SK-N-SH (cell line): Measurements from ENCODE around the gene CLCN3. TPM values are rescaled to one million over a fixed set of nuclear protein-coding genes. Genes with fewer than 3 reads are reported as not detected.

Experiments
- CTCF ChIA-PET: fragments of 300-600, 350-600 bp; formaldehyde crosslinking; extraction: SDS; loops from one replicate; lab custom pipeline; 2021; lab: Yijun Ruan, JAX
- POLR2A ChIA-PET: fragments of 350-600 bp; sonication (Branson Sonifier 250); formaldehyde crosslinking; extraction: SDS; loops from one replicate; lab custom pipeline; 2020; ENCODE audit warnings: antibody characterized with exemption, inconsistent platforms; lab: Yijun Ruan, JAX
- DNase-seq: peaks from one replicate; pipeline ENCODE4 v3.0.0; 2012
- H2AFZ ChIP-seq: fragments of 200-600 bp; sonication (generic); 2 replicates; pipeline ENCODE4 v1.8.1; 2016; ENCODE audit warnings: antibody characterized with exemption, mild to moderate bottlenecking, low read depth
- H3F3A ChIP-seq: fragments of 200-600 bp; sonication (generic); replicated peaks from 2 replicates; pipeline ENCODE3; 2016; ENCODE audit warnings: antibody characterized with exemption, mild to moderate bottlenecking; ENCODE audit not compliant: insufficient read depth
- H3K27ac ChIP-seq, 2 experiments: fragments of 200-500 bp in 1 of 2; fragments of 200-600 bp in 1 of 2; sonication (Bioruptor generic) in 1 of 2; sonication (generic), shearing (Covaris generic) in 1 of 2; 2 replicates each; pipeline versions ENCODE4 v1.5.1 to v1.6.1; 2014 to 2016; ENCODE audit warnings: low read depth in 2 of 2, inconsistent platforms in 1 of 2, low read length in 1 of 2, mild to moderate bottlenecking in 1 of 2, mixed read lengths in 1 of 2
- H3K27me3 ChIP-seq: fragments of 200-600 bp; sonication (generic), shearing (Covaris generic); 2 replicates; pipeline ENCODE4 v1.6.1; 2016; ENCODE audit warnings: mixed run types; ENCODE audit not compliant: insufficient read depth
- H3K36me3 ChIP-seq, 2 experiments: fragments of 200-500 bp in 1 of 2; fragments of 200-600 bp in 1 of 2; sonication (Bioruptor generic) in 1 of 2; sonication (generic) in 1 of 2; replicated peaks in 1 of 2; 2 replicates each; pipeline versions ENCODE3 to v1.5.1; 2014 to 2016; ENCODE audit warnings: low read length in 1 of 2, mild to moderate bottlenecking in 1 of 2; ENCODE audit not compliant: insufficient read depth in 2 of 2, control insufficient read depth in 1 of 2
- H3K4me1 ChIP-seq, 2 experiments: fragments of 200-500 bp in 1 of 2; fragments of 200-600 bp in 1 of 2; sonication (Bioruptor generic) in 1 of 2; sonication (generic), shearing (Covaris generic) in 1 of 2; 2 replicates each; pipeline versions ENCODE4 v1.5.1 to v1.6.1; 2014 to 2016; ENCODE audit warnings: low read depth in 1 of 2, low read length in 1 of 2, mixed run types in 1 of 2; ENCODE audit not compliant: insufficient read depth in 2 of 2, control insufficient read depth in 1 of 2
- H3K4me2 ChIP-seq: fragments of 200-600 bp; sonication (generic), shearing (Covaris generic); 2 replicates; pipeline ENCODE4 v1.6.1; 2017; ENCODE audit warnings: mixed run types
- H3K4me3 ChIP-seq, 2 experiments: fragments of 200-500 bp in 1 of 2; fragments of 200-600 bp in 1 of 2; sonication (Bioruptor generic) in 1 of 2; sonication (generic), shearing (Covaris generic) in 1 of 2; 2 replicates each; pipeline versions ENCODE4 v1.5.1 to v1.8.1; 2014 to 2016; ENCODE audit warnings: low read depth in 2 of 2, inconsistent platforms in 1 of 2, low read length in 1 of 2, mild to moderate bottlenecking in 1 of 2, mixed read lengths in 1 of 2, moderate library complexity in 1 of 2
- H3K79me2 ChIP-seq: fragments of 200-600 bp; sonication (generic); 2 replicates; pipeline ENCODE4 v1.8.1; 2017; ENCODE audit warnings: mild to moderate bottlenecking; ENCODE audit not compliant: insufficient read depth
- H3K9ac ChIP-seq: fragments of 200-600 bp; sonication (generic); 2 replicates; pipeline ENCODE4 v1.6.1; 2017; ENCODE audit warnings: mixed run types
- H3K9me2 ChIP-seq: fragments of 200-600 bp; sonication (generic); 2 replicates; pipeline ENCODE4 v1.6.1; 2017; ENCODE audit warnings: mixed run types
- H3K9me3 ChIP-seq: fragments of 200-600 bp; sonication (generic); 2 replicates; pipeline ENCODE4 v1.6.1; 2017; ENCODE audit warnings: mixed run types, mild to moderate bottlenecking, moderate library complexity
- H4K20me1 ChIP-seq: fragments of 200-600 bp; sonication (generic); 2 replicates; pipeline ENCODE4 v1.6.1; 2017; ENCODE audit warnings: mild to moderate bottlenecking, mixed run types; ENCODE audit not compliant: insufficient read depth
- CTCF ChIP-seq: fragments of 200-600 bp; sonication (generic); IDR thresholded peaks from 2 replicates; pipeline ENCODE4 v1.6.1; 2017; ENCODE audit warnings: antibody characterized with exemption, mild to moderate bottlenecking, moderate library complexity
- FOSL2 ChIP-seq: IDR thresholded peaks from 2 replicates; pipeline ENCODE4 v1.4.0; 2012; ENCODE audit warnings: low read depth, mild to moderate bottlenecking, moderate library complexity, borderline replicate concordance
- FOXJ3 ChIP-seq: sonication (generic); formaldehyde crosslinking; IDR thresholded peaks from 2 replicates; pipeline ENCODE4 v1.5.1; 2020; ENCODE audit warnings: mild to moderate bottlenecking, missing genetic modification reagents
- GABPA ChIP-seq: IDR thresholded peaks from 2 replicates; pipeline ENCODE4 v1.4.0; 2012; ENCODE audit warnings: low read depth, mild to moderate bottlenecking
- GATA2 ChIP-seq: sonication (generic); formaldehyde crosslinking; IDR thresholded peaks from 2 replicates; pipeline ENCODE4 v1.5.0; 2020; ENCODE audit warnings: mild to moderate bottlenecking, missing genetic modification reagents
- IRF3 ChIP-seq: fragments of 150-350 bp; IDR thresholded peaks from 2 replicates; pipeline ENCODE4 v1.6.1; 2016; ENCODE audit warnings: mild to moderate bottlenecking, low read depth, low read length
- MEF2A ChIP-seq: IDR thresholded peaks from 2 replicates; pipeline ENCODE4 v1.4.0; 2012; ENCODE audit warnings: low read depth, borderline replicate concordance
- MXI1 ChIP-seq: IDR thresholded peaks from 2 replicates; pipeline ENCODE4 v1.6.1; 2012; ENCODE audit warnings: mild to moderate bottlenecking, low read depth, low read length, improper control_type of control experiment
- NRF1 ChIP-seq: IDR thresholded peaks from 2 replicates; pipeline ENCODE4 v1.6.1; 2012; ENCODE audit warnings: low read depth, mild to moderate bottlenecking, low read length
- RCOR1 ChIP-seq: fragments of 150-350 bp; IDR thresholded peaks from 2 replicates; pipeline ENCODE4 v1.6.1; 2017; ENCODE audit warnings: antibody characterized with exemption, low read length
- REST ChIP-seq: IDR thresholded peaks from 2 replicates; pipeline ENCODE4 v1.6.1; 2012; ENCODE audit warnings: mild to moderate bottlenecking, low read depth, low read length, moderate library complexity
- TAF1 ChIP-seq: IDR thresholded peaks from 2 replicates; pipeline ENCODE4 v1.6.1; 2012; ENCODE audit warnings: low read depth, mild to moderate bottlenecking, low read length, moderate library complexity, borderline replicate concordance
- TEAD4 ChIP-seq: IDR thresholded peaks from 2 replicates; pipeline ENCODE4 v1.4.0; 2012; ENCODE audit warnings: mild to moderate bottlenecking, borderline replicate concordance; ENCODE audit not compliant: insufficient read depth
- USF1 ChIP-seq: IDR thresholded peaks from 2 replicates; pipeline ENCODE4 v1.4.0; 2012; ENCODE audit warnings: low read depth, borderline replicate concordance
- YY1 ChIP-seq: IDR thresholded peaks from 2 replicates; pipeline ENCODE4 v1.4.0; 2012; ENCODE audit warnings: low read depth, mild to moderate bottlenecking
- WGBS: methylation state at CpG from one replicate; pipeline ENCODE4 v1.1.6; 2017; ENCODE audit warnings: low lambda C conversion rate; 5-methylcytosine and 5-hydroxymethylcytosine counted together
- polyA plus RNA-seq, 3 experiments: library from polyadenylated mRNA; depleted of rRNA; stranded (reverse); fragments of >200 nt; gene quantifications; 2 replicates each; pipeline ENCODE4 v1.2.3, GENCODE V29; 2012
- TF ChIP-seq, protein P1 (sequence below): IDR thresholded peaks from 2 replicates; pipeline ENCODE4; 2012
- TF ChIP-seq, protein P2 (sequence below): IDR thresholded peaks from 2 replicates; pipeline ENCODE4 v1.4.0; 2012; ENCODE audit warnings: low read depth

CLCN3 gene
- polyA plus RNA-seq, 1 of the 3 experiments (the other 2 are of a cell fraction), result 11.8 TPM

- ChIA-PET CTCF (interaction anchor here (1.2 kb wide), 1 partner anchor 34 kb away, joined by 3 read pairs; no protein-coding TSS in a partner anchor), POLR2A (interaction anchor here (0.6 kb wide), 1 partner anchor 642 kb away, joined by 3 read pairs; the partner anchor contains the start of gene CBR4)
- peaks cover 61% of the 10 kb centered on the region for H3K79me2 ChIP-seq
- no peaks in the 10 kb centered on the region for H3K27me3 ChIP-seq
- H3K9me3 ChIP-seq, result no peaks in the 10 kb centered on the region
- no peaks in the 10 kb centered on the region for H4K20me1 ChIP-seq
- no peak for TF ChIP-seq MEF2A
- TF ChIP-seq, protein P1, sequence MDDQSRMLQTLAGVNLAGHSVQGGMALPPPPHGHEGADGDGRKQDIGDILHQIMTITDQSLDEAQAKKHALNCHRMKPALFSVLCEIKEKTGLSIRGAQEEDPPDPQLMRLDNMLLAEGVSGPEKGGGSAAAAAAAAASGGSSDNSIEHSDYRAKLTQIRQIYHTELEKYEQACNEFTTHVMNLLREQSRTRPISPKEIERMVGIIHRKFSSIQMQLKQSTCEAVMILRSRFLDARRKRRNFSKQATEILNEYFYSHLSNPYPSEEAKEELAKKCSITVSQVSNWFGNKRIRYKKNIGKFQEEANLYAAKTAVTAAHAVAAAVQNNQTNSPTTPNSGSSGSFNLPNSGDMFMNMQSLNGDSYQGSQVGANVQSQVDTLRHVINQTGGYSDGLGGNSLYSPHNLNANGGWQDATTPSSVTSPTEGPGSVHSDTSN, result no peak
- TF ChIP-seq IRF3, result no peak
- no peak for TF ChIP-seq MXI1
- TF ChIP-seq REST, result no peak
- TF ChIP-seq RCOR1, result no peak
- TF ChIP-seq FOSL2, result no peak
- peaks cover 0 to 9% of the 10 kb centered on the region in 2 experiments for H3K36me3 ChIP-seq
- no peaks in the 10 kb centered on the region; a peak in 1 of 4 replicates for H3K4me1 ChIP-seq
- peaks cover 5% of the 10 kb centered on the region for H3F3A ChIP-seq
- DNase-seq, result no peak
- H3K4me2 ChIP-seq, result no peak overlapping the region
- H2AFZ ChIP-seq, result no peak overlapping the region
- no peak overlapping the region for H3K4me3 ChIP-seq
- H3K27ac ChIP-seq, result no peak overlapping the region
- H3K9ac ChIP-seq, result no peak overlapping the region
- no peaks in the 10 kb centered on the region for H3K9me2 ChIP-seq
Observed at GRCh38 chr4:169652535-169652934, 32.2 kb downstream of the CLCN3 start.

DNA sequence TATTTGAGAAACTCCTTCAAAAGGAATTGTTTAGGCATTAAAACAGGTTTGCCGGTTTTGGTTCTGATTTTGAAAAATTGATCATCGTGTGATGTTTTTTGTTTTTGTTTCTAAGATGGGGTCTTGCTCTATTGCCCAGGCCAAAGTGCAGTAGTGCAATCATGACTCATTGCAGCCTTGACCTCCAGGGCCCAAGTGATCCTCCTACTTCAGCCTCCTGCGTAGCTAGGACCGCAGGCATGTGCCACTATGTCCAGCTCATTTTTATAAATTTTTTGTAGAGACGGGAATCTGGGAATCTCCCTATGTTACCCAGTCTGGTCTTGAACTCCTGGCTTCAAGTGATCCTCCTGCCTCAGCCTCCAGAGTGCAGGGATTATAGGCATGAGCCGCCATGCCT lies 35.0 kb downstream of the CLCN3 start:
- Histone ChIP-seq H3K9me3 (no peaks in the 10 kb centered on the region), H3K27me3 (no peaks in the 10 kb centered on the region), H3K4me1 (peaks cover 8 to 10% of the 10 kb centered on the region in 2 experiments; a peak in 2 of 4 replicates), H2AFZ (no peak overlapping the region), H3K79me2 (peaks cover 75% of the 10 kb centered on the region), H4K20me1 (no peaks in the 10 kb centered on the region), H3K4me3 (no peak overlapping the region), H3K27ac (no peak overlapping the region), H3K9me2 (no peaks in the 10 kb centered on the region), H3K9ac (no peak overlapping the region), H3F3A (peaks cover 21% of the 10 kb centered on the region), H3K4me2 (no peak overlapping the region), H3K36me3 (peaks cover 0 to 9% of the 10 kb centered on the region in 2 experiments)
- no peak for DNase-seq
- POLR2A ChIA-PET, result interaction anchor here (0.6 kb wide), 1 partner anchor 490 kb away, joined by 3 read pairs; no protein-coding TSS in a partner anchor
- CTCF ChIA-PET, result interaction anchor here (0.7 to 1.0 kb wide), 2 partner anchors 36 to 43 kb away, joined by 3 to 4 read pairs; partner anchors contain the start of gene NEK1
- 93% methylated on average over 6 of the region's 6 CpGs for WGBS
- TF ChIP-seq USF1, result no peak
- no peak for TF ChIP-seq NRF1
- no peak for TF ChIP-seq TEAD4
- no peak for TF ChIP-seq FOXJ3
- no peak for TF ChIP-seq YY1
- no peak for TF ChIP-seq GATA2 (CRISPR knock-in tag)
- TF ChIP-seq GABPA, result no peak
- TF ChIP-seq MXI1, result no peak
- TF ChIP-seq CTCF, result no peak
- TF ChIP-seq, protein P2, sequence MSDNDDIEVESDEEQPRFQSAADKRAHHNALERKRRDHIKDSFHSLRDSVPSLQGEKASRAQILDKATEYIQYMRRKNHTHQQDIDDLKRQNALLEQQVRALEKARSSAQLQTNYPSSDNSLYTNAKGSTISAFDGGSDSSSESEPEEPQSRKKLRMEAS, result no peak
- TF ChIP-seq FOSL2, result no peak
- TF ChIP-seq TAF1, result no peak
- no peak for TF ChIP-seq IRF3
